ENCODE results near the gene AUTS2. TPM values are rescaled to one million over a fixed set of nuclear protein-coding genes. Genes with fewer than 3 reads are reported as not detected.

Gene AUTS2
- total and polyA plus RNA-seq, 4 donors: 4.9 to 24.4 (median 7.0) TPM

DNA sequence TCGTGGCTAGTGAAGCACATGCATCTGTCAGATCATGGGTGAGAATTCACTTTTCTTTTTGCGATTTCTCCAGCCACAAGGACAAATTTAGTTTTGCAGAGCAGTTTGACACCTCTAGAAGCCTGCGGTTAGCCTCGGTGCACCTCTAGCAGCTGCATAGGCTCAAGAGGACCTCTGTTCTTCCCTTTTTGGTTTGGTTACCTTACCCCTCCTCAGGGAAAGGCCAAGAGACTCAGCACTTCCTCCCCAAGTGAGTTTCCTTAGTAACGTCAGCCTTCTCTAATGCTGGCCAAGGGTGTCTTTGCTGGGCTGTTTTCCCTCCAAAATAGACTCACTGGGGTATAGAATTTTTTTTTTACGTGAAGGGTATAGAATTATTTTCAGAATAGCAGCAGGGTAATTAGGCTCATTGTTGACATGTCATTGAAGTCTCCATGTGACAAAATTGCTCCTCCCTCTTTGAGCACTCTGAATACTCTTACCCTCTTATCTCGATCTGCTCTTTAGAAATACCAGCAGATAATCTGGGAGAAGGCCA, 97.8 kb downstream of the AUTS2 start (continued):
- TF ChIP-seq, protein P1, sequence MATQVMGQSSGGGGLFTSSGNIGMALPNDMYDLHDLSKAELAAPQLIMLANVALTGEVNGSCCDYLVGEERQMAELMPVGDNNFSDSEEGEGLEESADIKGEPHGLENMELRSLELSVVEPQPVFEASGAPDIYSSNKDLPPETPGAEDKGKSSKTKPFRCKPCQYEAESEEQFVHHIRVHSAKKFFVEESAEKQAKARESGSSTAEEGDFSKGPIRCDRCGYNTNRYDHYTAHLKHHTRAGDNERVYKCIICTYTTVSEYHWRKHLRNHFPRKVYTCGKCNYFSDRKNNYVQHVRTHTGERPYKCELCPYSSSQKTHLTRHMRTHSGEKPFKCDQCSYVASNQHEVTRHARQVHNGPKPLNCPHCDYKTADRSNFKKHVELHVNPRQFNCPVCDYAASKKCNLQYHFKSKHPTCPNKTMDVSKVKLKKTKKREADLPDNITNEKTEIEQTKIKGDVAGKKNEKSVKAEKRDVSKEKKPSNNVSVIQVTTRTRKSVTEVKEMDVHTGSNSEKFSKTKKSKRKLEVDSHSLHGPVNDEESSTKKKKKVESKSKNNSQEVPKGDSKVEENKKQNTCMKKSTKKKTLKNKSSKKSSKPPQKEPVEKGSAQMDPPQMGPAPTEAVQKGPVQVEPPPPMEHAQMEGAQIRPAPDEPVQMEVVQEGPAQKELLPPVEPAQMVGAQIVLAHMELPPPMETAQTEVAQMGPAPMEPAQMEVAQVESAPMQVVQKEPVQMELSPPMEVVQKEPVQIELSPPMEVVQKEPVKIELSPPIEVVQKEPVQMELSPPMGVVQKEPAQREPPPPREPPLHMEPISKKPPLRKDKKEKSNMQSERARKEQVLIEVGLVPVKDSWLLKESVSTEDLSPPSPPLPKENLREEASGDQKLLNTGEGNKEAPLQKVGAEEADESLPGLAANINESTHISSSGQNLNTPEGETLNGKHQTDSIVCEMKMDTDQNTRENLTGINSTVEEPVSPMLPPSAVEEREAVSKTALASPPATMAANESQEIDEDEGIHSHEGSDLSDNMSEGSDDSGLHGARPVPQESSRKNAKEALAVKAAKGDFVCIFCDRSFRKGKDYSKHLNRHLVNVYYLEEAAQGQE (IDR thresholded peaks at IDR 0.05): no peak
- TF ChIP-seq, protein P2, sequence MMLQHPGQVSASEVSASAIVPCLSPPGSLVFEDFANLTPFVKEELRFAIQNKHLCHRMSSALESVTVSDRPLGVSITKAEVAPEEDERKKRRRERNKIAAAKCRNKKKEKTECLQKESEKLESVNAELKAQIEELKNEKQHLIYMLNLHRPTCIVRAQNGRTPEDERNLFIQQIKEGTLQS (IDR thresholded peaks at IDR 0.05): no peak
- no peak for TF ChIP-seq HNF4G (IDR thresholded peaks at IDR 0.05)
- no peak for TF ChIP-seq NR2F2 (IDR thresholded peaks at IDR 0.05)
- no peak for TF ChIP-seq RXRA (IDR thresholded peaks at IDR 0.05)

DNA sequence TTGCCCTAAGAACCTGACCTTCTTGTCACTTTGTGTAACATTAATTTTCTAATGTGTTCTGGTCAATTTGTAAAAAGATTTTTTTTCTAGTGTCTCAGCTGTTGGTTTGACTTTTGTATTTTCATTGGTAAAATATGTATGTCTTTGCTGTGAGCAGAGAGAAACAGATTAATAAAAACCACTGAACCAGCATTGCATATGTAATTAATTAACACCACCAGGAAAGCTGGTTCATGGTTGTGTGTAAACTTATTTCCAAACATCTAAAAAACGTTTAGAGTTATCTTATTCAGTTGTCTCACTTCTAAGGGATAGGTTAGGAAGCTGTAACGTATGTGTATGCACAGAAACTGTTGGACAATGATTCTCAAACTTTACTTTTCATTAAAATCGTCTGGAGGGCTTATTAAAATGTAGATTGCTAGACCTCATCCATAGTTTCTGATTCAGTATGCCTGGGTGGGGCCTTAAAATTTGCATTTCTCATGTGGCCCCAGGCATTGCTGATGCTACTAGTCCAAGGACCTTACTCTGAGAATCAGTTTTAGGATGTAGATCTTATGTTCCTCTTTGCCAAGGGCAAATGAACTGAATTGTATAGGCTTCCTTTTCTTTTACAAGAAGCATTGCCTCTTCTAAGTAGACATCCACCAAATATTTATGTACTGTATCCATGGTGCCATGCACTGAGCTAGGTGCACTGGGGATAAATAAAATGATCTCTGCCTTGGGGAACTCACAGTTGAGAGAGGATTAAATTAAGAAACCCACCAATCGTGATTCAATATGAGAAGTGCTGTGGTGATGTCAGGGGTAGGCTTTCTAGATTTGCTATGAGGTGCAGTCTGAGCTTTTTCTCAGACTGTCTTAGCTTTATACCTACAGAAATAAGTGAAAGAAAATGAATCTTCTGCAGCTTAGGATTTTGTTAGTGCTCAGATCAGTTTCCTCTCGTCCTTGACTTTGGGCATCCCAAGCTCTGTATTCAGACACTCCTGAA, 98.7 kb downstream of the AUTS2 start:
- no peaks in the 10 kb centered on the region for H3K36me3 ChIP-seq (ENCODE audit: control insufficient read depth in 4 of 4, insufficient read depth in 3 of 4, low read depth in 1 of 4, low read length in 3 of 4)
- H3K27me3 ChIP-seq (ENCODE audit: control insufficient read depth in 4 of 4, insufficient read depth in 4 of 4, low read length in 3 of 4): peaks cover 0 to 8% (median 0%) of the 10 kb centered on the region in 4 donors
- DNase-seq (ENCODE audit: low spot score): no peak
- TF ChIP-seq TAF1 (conservative IDR thresholded peaks at IDR 0.05) (no peak), FOXA2 (IDR thresholded peaks at IDR 0.05) (no peak), EGR1 (IDR thresholded peaks at IDR 0.05; ENCODE audit: low read depth in 2 of 2) (no peak), SP1 (IDR thresholded peaks at IDR 0.05) (no peak), GABPA (IDR thresholded peaks at IDR 0.05 in 1 of 2, conservative IDR thresholded peaks at IDR 0.05 in 1 of 2) (no peak), YY1 (IDR thresholded peaks at IDR 0.05) (no peak), HNF4A (conservative IDR thresholded peaks at IDR 0.05) (no peak)
- TF ChIP-seq, protein P2 (IDR thresholded peaks at IDR 0.05): no peak
- H3K4me3 ChIP-seq (ENCODE audit: low read depth in 1 of 3, low read length in 3 of 3): no peak overlapping the region
- WGBS: 72% methylated on average over 5 of the region's 5 CpGs
- no peaks in the 10 kb centered on the region for H3K9me3 ChIP-seq (ENCODE audit: control insufficient read depth in 4 of 4, low read length in 3 of 4)
- peaks cover 0 to 9% (median 0%) of the 10 kb centered on the region in 4 donors for H3K4me1 ChIP-seq (ENCODE audit: control insufficient read depth in 4 of 4, insufficient read depth in 4 of 4, low read length in 3 of 4)
- no peak overlapping the region for H3K27ac ChIP-seq (ENCODE audit: low read depth in 1 of 2, low read length in 2 of 2)
- no peak overlapping the region for H3K9ac ChIP-seq (ENCODE audit: low read depth in 1 of 2, low read length in 2 of 2)

DNA sequence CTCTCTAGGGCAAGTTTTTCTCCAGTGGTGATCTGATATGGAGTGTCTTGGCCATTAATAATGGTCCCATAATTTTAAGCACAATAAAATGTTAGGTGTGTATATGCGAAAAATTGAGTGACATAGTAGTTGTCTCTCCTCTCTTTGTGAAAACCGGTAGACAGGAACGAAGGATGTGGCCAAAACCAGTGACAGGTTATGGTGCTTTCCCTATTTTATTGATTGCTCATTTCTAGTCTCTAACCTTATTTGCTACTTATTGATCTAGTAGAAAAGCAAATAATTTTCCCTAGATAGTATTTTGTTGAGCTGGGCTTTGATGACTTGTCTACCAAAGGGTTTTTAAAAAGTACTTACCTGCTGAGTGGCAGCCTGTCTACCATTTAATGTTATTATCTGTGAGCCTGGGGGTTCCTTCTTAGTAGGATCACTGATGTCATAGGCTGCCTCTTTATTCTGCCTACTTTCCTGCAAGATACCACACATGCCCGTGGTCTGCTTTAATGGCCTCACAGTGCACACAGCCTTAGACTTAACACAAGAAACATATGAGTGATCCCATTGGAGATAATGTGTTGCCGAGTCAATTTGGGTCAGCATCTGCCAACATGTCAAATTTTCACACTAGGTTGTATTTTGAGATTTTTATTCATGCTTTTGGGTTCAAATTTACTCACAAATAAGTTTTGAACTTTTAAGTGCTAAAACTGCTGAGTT, 100.0 kb downstream of the AUTS2 start:
- H3K27ac ChIP-seq (ENCODE audit: low read depth in 1 of 2, low read length in 2 of 2): no peak overlapping the region
- H3K9ac ChIP-seq (ENCODE audit: low read depth in 1 of 2, low read length in 2 of 2): no peak overlapping the region
- WGBS: 44% methylated on average over 5 of the region's 5 CpGs
- H3K27me3 ChIP-seq (ENCODE audit: control insufficient read depth in 4 of 4, insufficient read depth in 4 of 4, low read length in 3 of 4): peaks cover 0 to 8% (median 0%) of the 10 kb centered on the region in 4 donors
- no peak for DNase-seq (ENCODE audit: low spot score)
- no peaks in the 10 kb centered on the region for H3K9me3 ChIP-seq (ENCODE audit: control insufficient read depth in 4 of 4, low read length in 3 of 4)
- H3K4me3 ChIP-seq (ENCODE audit: low read depth in 1 of 3, low read length in 3 of 3): no peak overlapping the region
- H3K36me3 ChIP-seq (ENCODE audit: control insufficient read depth in 4 of 4, insufficient read depth in 3 of 4, low read depth in 1 of 4, low read length in 3 of 4): no peaks in the 10 kb centered on the region
- peaks cover 0 to 9% (median 0%) of the 10 kb centered on the region in 4 donors for H3K4me1 ChIP-seq (ENCODE audit: control insufficient read depth in 4 of 4, insufficient read depth in 4 of 4, low read length in 3 of 4)
- TF ChIP-seq HNF4G (IDR thresholded peaks at IDR 0.05): no peak
- TF ChIP-seq, protein P3, sequence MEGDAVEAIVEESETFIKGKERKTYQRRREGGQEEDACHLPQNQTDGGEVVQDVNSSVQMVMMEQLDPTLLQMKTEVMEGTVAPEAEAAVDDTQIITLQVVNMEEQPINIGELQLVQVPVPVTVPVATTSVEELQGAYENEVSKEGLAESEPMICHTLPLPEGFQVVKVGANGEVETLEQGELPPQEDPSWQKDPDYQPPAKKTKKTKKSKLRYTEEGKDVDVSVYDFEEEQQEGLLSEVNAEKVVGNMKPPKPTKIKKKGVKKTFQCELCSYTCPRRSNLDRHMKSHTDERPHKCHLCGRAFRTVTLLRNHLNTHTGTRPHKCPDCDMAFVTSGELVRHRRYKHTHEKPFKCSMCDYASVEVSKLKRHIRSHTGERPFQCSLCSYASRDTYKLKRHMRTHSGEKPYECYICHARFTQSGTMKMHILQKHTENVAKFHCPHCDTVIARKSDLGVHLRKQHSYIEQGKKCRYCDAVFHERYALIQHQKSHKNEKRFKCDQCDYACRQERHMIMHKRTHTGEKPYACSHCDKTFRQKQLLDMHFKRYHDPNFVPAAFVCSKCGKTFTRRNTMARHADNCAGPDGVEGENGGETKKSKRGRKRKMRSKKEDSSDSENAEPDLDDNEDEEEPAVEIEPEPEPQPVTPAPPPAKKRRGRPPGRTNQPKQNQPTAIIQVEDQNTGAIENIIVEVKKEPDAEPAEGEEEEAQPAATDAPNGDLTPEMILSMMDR (IDR thresholded peaks at IDR 0.05; ENCODE audit: low read depth, low read length, missing input control): no peak
- TF ChIP-seq, protein P4, sequence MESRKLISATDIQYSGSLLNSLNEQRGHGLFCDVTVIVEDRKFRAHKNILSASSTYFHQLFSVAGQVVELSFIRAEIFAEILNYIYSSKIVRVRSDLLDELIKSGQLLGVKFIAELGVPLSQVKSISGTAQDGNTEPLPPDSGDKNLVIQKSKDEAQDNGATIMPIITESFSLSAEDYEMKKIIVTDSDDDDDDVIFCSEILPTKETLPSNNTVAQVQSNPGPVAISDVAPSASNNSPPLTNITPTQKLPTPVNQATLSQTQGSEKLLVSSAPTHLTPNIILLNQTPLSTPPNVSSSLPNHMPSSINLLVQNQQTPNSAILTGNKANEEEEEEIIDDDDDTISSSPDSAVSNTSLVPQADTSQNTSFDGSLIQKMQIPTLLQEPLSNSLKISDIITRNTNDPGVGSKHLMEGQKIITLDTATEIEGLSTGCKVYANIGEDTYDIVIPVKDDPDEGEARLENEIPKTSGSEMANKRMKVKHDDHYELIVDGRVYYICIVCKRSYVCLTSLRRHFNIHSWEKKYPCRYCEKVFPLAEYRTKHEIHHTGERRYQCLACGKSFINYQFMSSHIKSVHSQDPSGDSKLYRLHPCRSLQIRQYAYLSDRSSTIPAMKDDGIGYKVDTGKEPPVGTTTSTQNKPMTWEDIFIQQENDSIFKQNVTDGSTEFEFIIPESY (IDR thresholded peaks at IDR 0.05): no peak
- TF ChIP-seq, protein P2 (IDR thresholded peaks at IDR 0.05): no peak
- TF ChIP-seq, protein P1 (IDR thresholded peaks at IDR 0.05): no peak
